ENCODE measurements around the gene KMT2E. TPM values are rescaled to one million over a fixed set of nuclear protein-coding genes. Genes with fewer than 3 reads are reported as not detected.

KMT2E gene
- total RNA-seq, 2 experiments from 2014 or later = 50.1 to 72.8 TPM

GRCh38 chr7:104968648-104969047 lies 45.4 kb upstream of the KMT2E start:
- Histone ChIP-seq H3K4me3 (ENCODE audit: low read depth, low read length, poor library complexity, severe bottlenecking) (no peak overlapping the region), H2AFZ (ENCODE audit: low read length) (no peak overlapping the region), H3K9me2 (ENCODE audit: insufficient read depth, low read length) (no peaks in the 10 kb centered on the region), H4K20me1 (ENCODE audit: insufficient read depth, low read length) (no peaks in the 10 kb centered on the region), H3K27ac (ENCODE audit: low read depth, low read length, poor library complexity, severe bottlenecking) (no peak overlapping the region), H3K9me3 (ENCODE audit: low read length) (peaks cover 10% of the 10 kb centered on the region), H3K79me2 (ENCODE audit: insufficient read depth, low read depth, low read length) (no peaks in the 10 kb centered on the region), H3K36me3 (ENCODE audit: insufficient read depth, low read length) (peaks cover 1% of the 10 kb centered on the region; the same call in 1 of the 2 replicates), H3K4me1 (ENCODE audit: insufficient read depth, low read length, poor library complexity, severe bottlenecking) (no peaks in the 10 kb centered on the region), H3K4me2 (ENCODE audit: low read length) (no peak overlapping the region)
- CTCF ChIA-PET (ENCODE audit: unreplicated experiment) = no interaction called here
- intact Hi-C loops (cut with micrococcal nuclease; ENCODE audit: unreplicated experiment) = no loop called here
- no peak for TF ChIP-seq CTCF (conservative IDR thresholded peaks at IDR 0.05; ENCODE audit: low read length)
- TF ChIP-seq EZH2phosphoT487 (IDR thresholded peaks at IDR 0.05; ENCODE audit: borderline replicate concordance, low read depth, low read length) = no peak
- POLR2A ChIA-PET = interaction anchor here (0.7 to 1.5 kb wide), 4 partner anchors 9 to 93 kb away, joined by 4 to 6 read pairs (median 5); no protein-coding TSS in a partner anchor
- BruUV-seq (replicated peaks) = no TSS peak
- no peak for DNase-seq (ENCODE audit: low spot score)

GRCh38 chr7:104969183-104969582 lies 44.8 kb upstream of the KMT2E start:
- H4K20me1 ChIP-seq (ENCODE audit: insufficient read depth, low read length) = no peaks in the 10 kb centered on the region
- no TSS peak for BruUV-seq (replicated peaks)
- no peak for DNase-seq (ENCODE audit: low spot score)
- no peaks in the 10 kb centered on the region for H3K79me2 ChIP-seq (ENCODE audit: insufficient read depth, low read depth, low read length)
- H3K27ac ChIP-seq (ENCODE audit: low read depth, low read length, poor library complexity, severe bottlenecking) = no peak overlapping the region
- H3K4me2 ChIP-seq (ENCODE audit: low read length) = no peak overlapping the region
- intact Hi-C loops (cut with micrococcal nuclease; ENCODE audit: unreplicated experiment) = no loop called here
- H3K9me3 ChIP-seq (ENCODE audit: low read length) = peaks cover 7% of the 10 kb centered on the region
- TF ChIP-seq EZH2phosphoT487 (IDR thresholded peaks at IDR 0.05; ENCODE audit: borderline replicate concordance, low read depth, low read length) (no peak), CTCF (conservative IDR thresholded peaks at IDR 0.05; ENCODE audit: low read length) (no peak)
- H2AFZ ChIP-seq (ENCODE audit: low read length) = no peak overlapping the region
- H3K4me3 ChIP-seq (ENCODE audit: low read depth, low read length, poor library complexity, severe bottlenecking) = no peak overlapping the region
- no peaks in the 10 kb centered on the region for H3K4me1 ChIP-seq (ENCODE audit: insufficient read depth, low read length, poor library complexity, severe bottlenecking)
- ChIA-PET POLR2A (interaction anchor here (0.7 to 1.5 kb wide), 3 partner anchors 8 to 92 kb away, joined by 4 to 6 read pairs (median 4); no protein-coding TSS in a partner anchor), CTCF (ENCODE audit: unreplicated experiment) (interaction anchor here (0.6 kb wide), 1 partner anchor 12 kb away, joined by 3 read pairs; no protein-coding TSS in a partner anchor)
- no peaks in the 10 kb centered on the region; the same call in 1 of the 2 replicates for H3K36me3 ChIP-seq (ENCODE audit: insufficient read depth, low read length)
- no peaks in the 10 kb centered on the region for H3K9me2 ChIP-seq (ENCODE audit: insufficient read depth, low read length)

- TF ChIP-seq EZH2phosphoT487 (IDR thresholded peaks at IDR 0.05; ENCODE audit: borderline replicate concordance, low read depth, low read length) = no peak
- TF ChIP-seq CTCF (conservative IDR thresholded peaks at IDR 0.05; ENCODE audit: low read length) = no peak
- Histone ChIP-seq H3K27ac (ENCODE audit: low read depth, low read length, poor library complexity, severe bottlenecking) (no peak overlapping the region), H3K4me3 (ENCODE audit: low read depth, low read length, poor library complexity, severe bottlenecking) (no peak overlapping the region), H3K9me3 (ENCODE audit: low read length) (no peaks in the 10 kb centered on the region), H2AFZ (ENCODE audit: low read length) (no peak overlapping the region), H3K79me2 (ENCODE audit: insufficient read depth, low read depth, low read length) (no peaks in the 10 kb centered on the region), H3K36me3 (ENCODE audit: insufficient read depth, low read length) (no peaks in the 10 kb centered on the region), H3K9me2 (ENCODE audit: insufficient read depth, low read length) (no peaks in the 10 kb centered on the region), H3K4me1 (ENCODE audit: insufficient read depth, low read length, poor library complexity, severe bottlenecking) (no peaks in the 10 kb centered on the region), H4K20me1 (ENCODE audit: insufficient read depth, low read length) (no peaks in the 10 kb centered on the region), H3K4me2 (ENCODE audit: low read length) (no peak overlapping the region)
- intact Hi-C loops (cut with micrococcal nuclease; ENCODE audit: unreplicated experiment) = no loop called here
- BruUV-seq (replicated peaks) = no TSS peak
- DNase-seq (ENCODE audit: low spot score) = no peak
- POLR2A ChIA-PET = interaction anchor here (0.6 kb wide), 1 partner anchor 21 kb away, joined by 3 read pairs; no protein-coding TSS in a partner anchor
- CTCF ChIA-PET (ENCODE audit: unreplicated experiment) = no interaction called here
Observed at GRCh38 chr7:104971290-104972071, 42.5 kb upstream of the KMT2E start.
